Karpas-422 (cell line): ENCODE results near the gene PRDX6. TPM values are rescaled to one million over a fixed set of nuclear protein-coding genes. Genes with fewer than 3 reads are reported as not detected.
"Not testable (repeated sequence)": the region's sequence is repeated elsewhere in the genome, so short reads cannot be mapped to it uniquely, and the experiment has no call there.

Source experiments
- DNase-seq: peaks from one replicate; pipeline ENCODE4 v3.0.0-alpha.2; 2015
- H2AFZ ChIP-seq: fragments of 200-600 bp; sonication (generic); 2 replicates; pipeline ENCODE4 v1.6.1; 2014; ENCODE audit warnings: antibody characterized with exemption, low read length, mixed read lengths
- H3K27ac ChIP-seq: fragments of 200-600 bp; sonication (generic); 2 replicates; pipeline ENCODE4 v1.5.1; 2014; ENCODE audit warnings: mild to moderate bottlenecking, low read length, moderate library complexity
- H3K27me3 ChIP-seq: fragments of 200-600 bp; sonication (generic); 2 replicates; pipeline ENCODE4 v1.6.1; 2014; ENCODE audit warnings: low read length, mixed read lengths
- H3K36me3 ChIP-seq: fragments of 200-600 bp; sonication (generic); 2 replicates; pipeline ENCODE4 v1.6.1; 2014; ENCODE audit warnings: low read length, mixed read lengths; ENCODE audit not compliant: insufficient read depth
- H3K4me1 ChIP-seq: fragments of 200-600 bp; sonication (generic); 2 replicates; pipeline ENCODE4 v1.6.1; 2014; ENCODE audit warnings: mild to moderate bottlenecking, low read length, mixed read lengths
- H3K4me2 ChIP-seq: fragments of 200-600 bp; sonication (generic); 2 replicates; pipeline ENCODE4 v1.6.1; 2014; ENCODE audit warnings: low read length, low read depth, mild to moderate bottlenecking; ENCODE audit not compliant: poor library complexity, severe bottlenecking
- H3K4me3 ChIP-seq: fragments of 200-600 bp; sonication (generic); 2 replicates; pipeline ENCODE4 v1.5.1; 2014; ENCODE audit warnings: mild to moderate bottlenecking, antibody characterized with exemption, low read length, mixed read lengths
- H3K79me2 ChIP-seq: fragments of 200-600 bp; sonication (generic); 2 replicates; pipeline ENCODE4 v1.6.1; 2014; ENCODE audit warnings: mild to moderate bottlenecking, low read length, mixed read lengths
- H3K9ac ChIP-seq: fragments of 200-600 bp; sonication (generic); 2 replicates; pipeline ENCODE4 v1.6.0; 2014; ENCODE audit warnings: low read length
- H3K9me2 ChIP-seq: fragments of 200-600 bp; sonication (generic), shearing (Covaris generic); replicated peaks from 2 replicates; pipeline ENCODE4 v1.6.0; 2014; ENCODE audit warnings: mild to moderate bottlenecking, low read length, moderate library complexity; ENCODE audit not compliant: insufficient read depth
- H3K9me3 ChIP-seq: fragments of 300-700, 200-600 bp; sonication (generic); 2 replicates; pipeline ENCODE4 v1.6.1; 2014; ENCODE audit warnings: low read length, mixed read lengths
- H4K20me1 ChIP-seq: fragments of 200-600 bp; sonication (generic); 2 replicates; pipeline ENCODE4 v1.6.1; 2014; ENCODE audit warnings: mild to moderate bottlenecking, antibody characterized with exemption, low read length, low read depth; ENCODE audit not compliant: insufficient read depth
- total RNA-seq: library from RNA; depleted of rRNA; stranded (reverse); fragments of >200 nt; shearing (Covaris generic); gene quantifications from 2 replicates; pipeline ENCODE4 v1.2.3, GENCODE V29; 2014; ENCODE audit warnings: low replicate concordance

PRDX6 gene
- total RNA-seq, 1 experiment from 2014 or later, result 232 TPM

DNA sequence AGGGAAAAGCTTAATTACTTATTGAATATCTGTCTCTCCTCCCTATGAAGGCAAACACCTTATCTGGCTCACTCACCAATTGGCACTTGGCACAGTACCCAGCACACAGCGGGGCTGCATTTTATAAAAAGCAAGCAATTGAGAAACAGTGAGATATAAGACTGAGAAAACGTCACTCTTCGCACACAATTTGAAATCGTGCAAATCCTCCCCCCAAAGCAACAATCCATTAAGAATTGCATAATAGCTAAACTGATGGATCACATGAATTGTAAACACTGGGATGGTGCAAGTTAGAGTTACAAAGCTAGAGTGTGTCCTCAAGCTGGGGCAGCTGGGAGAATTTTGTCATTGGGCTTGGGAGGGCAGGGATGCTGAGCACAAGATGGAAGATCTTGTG is 27.1 kb downstream of the PRDX6 start:
- H3K9ac ChIP-seq, result no peak overlapping the region
- DNase-seq, result no peak
- no peak overlapping the region for H3K27ac ChIP-seq
- no peaks in the 10 kb centered on the region for H3K79me2 ChIP-seq
- no peak overlapping the region for H2AFZ ChIP-seq
- no peaks in the 10 kb centered on the region for H4K20me1 ChIP-seq
- H3K36me3 ChIP-seq, result no peaks in the 10 kb centered on the region
- H3K9me3 ChIP-seq, result no peaks in the 10 kb centered on the region
- no peak overlapping the region for H3K4me3 ChIP-seq
- H3K4me1 ChIP-seq, result no peaks in the 10 kb centered on the region
- H3K27me3 ChIP-seq, result no peaks in the 10 kb centered on the region
- H3K4me2 ChIP-seq, result no peak overlapping the region
- H3K9me2 ChIP-seq, result no peaks in the 10 kb centered on the region

- Histone ChIP-seq H3K9me3 (no peaks in the 10 kb centered on the region), H3K27me3 (no peaks in the 10 kb centered on the region), H3K9me2 (no peaks in the 10 kb centered on the region), H4K20me1 (no peaks in the 10 kb centered on the region), H3K36me3 (no peaks in the 10 kb centered on the region), H3K9ac (no peak overlapping the region), H3K4me1 (no peaks in the 10 kb centered on the region), H3K4me3 (no peak overlapping the region), H3K27ac (no peak overlapping the region), H3K4me2 (no peak overlapping the region), H2AFZ (no peak overlapping the region), H3K79me2 (no peaks in the 10 kb centered on the region)
- DNase-seq, result no peak
Observed at GRCh38 chr1:173505391-173505790, 28.3 kb downstream of the PRDX6 start.

GRCh38 chr1:173506437-173506836 is 29.3 kb downstream of the PRDX6 start:
- H3K4me2 ChIP-seq, result no peak overlapping the region
- peak; percentile 61 for DNase-seq
- H3K4me3 ChIP-seq, result no peak overlapping the region
- no peaks in the 10 kb centered on the region for H3K9me3 ChIP-seq
- no peak overlapping the region for H3K9ac ChIP-seq
- H3K27me3 ChIP-seq, result no peaks in the 10 kb centered on the region
- H4K20me1 ChIP-seq, result no peaks in the 10 kb centered on the region
- no peaks in the 10 kb centered on the region for H3K9me2 ChIP-seq
- H2AFZ ChIP-seq, result no peak overlapping the region
- no peaks in the 10 kb centered on the region for H3K36me3 ChIP-seq
- no peak overlapping the region for H3K27ac ChIP-seq
- H3K79me2 ChIP-seq, result no peaks in the 10 kb centered on the region
- H3K4me1 ChIP-seq, result peaks cover 4% of the 10 kb centered on the region

DNA sequence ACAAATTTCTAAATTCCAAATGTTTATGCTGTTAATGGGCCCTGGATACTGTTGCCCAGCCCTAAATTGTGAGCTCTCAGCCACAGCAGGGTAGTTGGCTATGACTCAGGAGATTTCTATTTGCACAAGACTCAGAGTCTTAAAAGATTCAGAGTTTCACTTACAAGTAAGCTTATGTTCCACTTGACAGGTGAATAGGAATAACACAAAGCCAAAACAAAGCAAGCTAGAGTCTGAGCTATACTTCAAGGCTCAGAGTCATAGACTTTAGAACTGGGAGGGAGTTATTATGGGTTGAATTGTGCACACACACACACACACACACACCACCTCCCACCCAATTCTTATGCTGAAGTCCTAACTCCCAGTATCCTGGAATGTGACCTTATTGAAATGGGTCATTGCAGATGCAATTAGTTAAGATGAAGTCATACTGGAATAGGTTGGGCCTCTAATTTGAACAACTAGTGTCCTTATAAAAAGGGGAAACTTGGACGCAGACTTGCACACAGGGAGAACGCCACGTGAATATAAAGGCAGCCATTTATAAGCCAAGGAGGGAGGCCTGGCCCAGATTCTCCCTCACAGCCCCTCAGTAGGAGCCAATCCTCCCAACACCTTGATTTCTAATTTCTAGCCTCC is 30.2 kb downstream of the PRDX6 start:
- peaks cover 5% of the 10 kb centered on the region for H3K4me1 ChIP-seq
- no peaks in the 10 kb centered on the region for H3K9me3 ChIP-seq
- no peaks in the 10 kb centered on the region for H4K20me1 ChIP-seq
- no peak for DNase-seq
- H3K27me3 ChIP-seq, result no peaks in the 10 kb centered on the region
- H3K9ac ChIP-seq, result no peak overlapping the region
- H3K4me2 ChIP-seq, result no peak overlapping the region
- H3K4me3 ChIP-seq, result no peak overlapping the region
- no peak overlapping the region for H3K27ac ChIP-seq
- no peaks in the 10 kb centered on the region for H3K36me3 ChIP-seq
- no peak overlapping the region for H2AFZ ChIP-seq
- H3K9me2 ChIP-seq, result no peaks in the 10 kb centered on the region
- no peaks in the 10 kb centered on the region for H3K79me2 ChIP-seq

GRCh38 chr1:173507847-173508209 is 30.7 kb downstream of the PRDX6 start:
- Histone ChIP-seq H3K36me3 (no peaks in the 10 kb centered on the region), H3K27ac (no peak overlapping the region), H4K20me1 (no peaks in the 10 kb centered on the region), H3K4me1 (peaks cover 5% of the 10 kb centered on the region), H3K9ac (no peak overlapping the region), H3K4me2 (no peak overlapping the region), H2AFZ (no peak overlapping the region), H3K79me2 (no peaks in the 10 kb centered on the region), H3K9me3 (no peaks in the 10 kb centered on the region), H3K27me3 (no peaks in the 10 kb centered on the region), H3K9me2 (no peaks in the 10 kb centered on the region), H3K4me3 (no peak overlapping the region)
- no peak for DNase-seq

DNA sequence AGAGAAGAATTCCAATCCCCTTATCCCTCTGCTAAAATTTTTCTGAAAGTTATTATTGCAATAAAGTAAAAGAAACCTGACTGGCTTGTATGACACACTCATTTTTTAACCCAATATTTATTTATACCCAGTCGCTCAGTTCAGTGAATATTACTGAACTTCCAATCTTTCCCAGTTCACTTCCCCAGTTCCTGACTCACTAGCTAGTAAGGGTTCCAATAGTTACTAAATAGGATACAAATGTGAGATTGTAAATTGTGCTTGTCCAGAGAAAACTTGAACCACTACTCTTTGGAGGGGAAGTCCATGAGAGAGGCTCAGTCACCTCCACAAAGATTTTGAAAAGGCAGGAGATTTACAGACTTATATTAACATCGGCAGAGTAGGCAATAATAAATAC is 31.4 kb downstream of the PRDX6 start:
- Histone ChIP-seq H2AFZ (no peak overlapping the region), H3K9me2 (no peaks in the 10 kb centered on the region), H3K36me3 (no peaks in the 10 kb centered on the region), H3K27me3 (no peaks in the 10 kb centered on the region), H3K4me3 (no peak overlapping the region), H3K9ac (no peak overlapping the region), H3K27ac (no peak overlapping the region), H3K4me2 (no peak overlapping the region), H3K9me3 (no peaks in the 10 kb centered on the region), H3K79me2 (no peaks in the 10 kb centered on the region), H3K4me1 (peaks cover 5% of the 10 kb centered on the region), H4K20me1 (no peaks in the 10 kb centered on the region)
- DNase-seq, result no peak

DNA sequence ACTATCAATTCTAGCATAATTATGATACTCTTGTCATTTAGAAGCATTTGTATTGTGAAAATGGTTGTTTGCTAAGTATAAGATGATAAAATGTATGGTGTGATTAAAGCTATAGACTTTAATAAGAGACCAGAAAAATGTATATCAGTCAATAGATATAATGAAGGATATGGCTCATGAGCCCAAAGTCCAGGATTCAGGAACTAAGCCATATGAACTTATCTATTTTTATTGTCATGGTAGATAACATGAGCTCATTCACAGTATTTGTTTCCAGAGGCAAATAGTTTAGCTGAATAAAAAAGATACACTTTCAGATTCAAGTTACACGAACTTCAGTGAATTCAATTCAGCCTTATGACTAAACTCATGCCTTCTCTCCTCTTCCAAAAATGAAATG is 32.7 kb downstream of the PRDX6 start:
- Histone ChIP-seq H3K27ac (no peak overlapping the region), H3K9ac (no peak overlapping the region), H3K27me3 (no peaks in the 10 kb centered on the region), H3K36me3 (no peaks in the 10 kb centered on the region), H3K4me1 (peaks cover 5% of the 10 kb centered on the region), H3K79me2 (no peaks in the 10 kb centered on the region), H3K4me3 (no peak overlapping the region), H2AFZ (no peak overlapping the region), H3K4me2 (no peak overlapping the region), H4K20me1 (no peaks in the 10 kb centered on the region), H3K9me3 (no peaks in the 10 kb centered on the region), H3K9me2 (no peaks in the 10 kb centered on the region)
- DNase-seq, result no peak

DNA sequence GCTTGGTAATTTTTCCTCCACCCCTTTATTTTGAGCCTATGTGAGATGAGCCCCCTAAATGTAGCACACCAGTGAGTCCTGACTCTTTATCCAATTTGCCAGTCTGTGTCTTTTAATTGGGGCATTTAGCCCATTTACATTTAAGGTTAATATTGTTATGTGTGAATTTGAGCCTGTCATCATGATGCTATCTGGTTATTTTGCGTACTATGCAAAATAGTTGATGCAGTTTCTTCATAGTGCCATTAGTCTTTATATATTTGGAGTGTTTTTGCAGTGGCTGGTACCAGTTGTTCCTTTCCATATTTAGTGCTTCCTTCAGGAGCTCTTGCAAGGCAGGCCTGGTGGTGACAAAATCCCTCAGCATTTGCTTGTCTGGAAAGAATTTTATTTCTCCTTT is 37.4 kb downstream of the PRDX6 start:
- H3K9me3 ChIP-seq, H3K36me3 ChIP-seq, H3K27me3 ChIP-seq, H3K4me3 ChIP-seq, H3K9ac ChIP-seq, H3K79me2 ChIP-seq, H3K4me1 ChIP-seq, H3K27ac ChIP-seq, H3K9me2 ChIP-seq, H4K20me1 ChIP-seq, DNase-seq, H3K4me2 ChIP-seq, H2AFZ ChIP-seq: not testable (repeated sequence)

- Histone ChIP-seq H3K9ac (no peak overlapping the region), H3K4me3 (no peak overlapping the region), H3K27me3 (no peaks in the 10 kb centered on the region), H3K36me3 (no peaks in the 10 kb centered on the region), H3K4me1 (no peaks in the 10 kb centered on the region), H3K9me2 (no peaks in the 10 kb centered on the region), H3K9me3 (no peaks in the 10 kb centered on the region), H4K20me1 (no peaks in the 10 kb centered on the region), H2AFZ (no peak overlapping the region), H3K27ac (no peak overlapping the region), H3K79me2 (no peaks in the 10 kb centered on the region), H3K4me2 (no peak overlapping the region)
- DNase-seq, result no peak
Observed at GRCh38 chr1:173520799-173521198, 43.7 kb downstream of the PRDX6 start.
